Sigmoid colon (tissue), 4 donors: ENCODE results near the gene GINS2.

Experiments used
- CTCF ChIP-seq, 4 experiments: fragments of 450-650 bp in 3 of 4; fragments of 200-600 bp in 1 of 4; IDR thresholded peaks; one replicate each; pipeline ENCODE4 v1.5.1; 2016 to 2019; ENCODE audit warnings: antibody characterized with exemption in 4 of 4, mild to moderate bottlenecking in 3 of 4, moderate library complexity in 2 of 4
- POLR2AphosphoS5 ChIP-seq, 4 donors: sonication (generic); formaldehyde crosslinking; IDR thresholded peaks; one replicate each; pipeline ENCODE4 v1.6.1; 2017; ENCODE audit warnings: antibody characterized with exemption in 4 of 4

GRCh38 chr16:85687651-85688471, 893 bp downstream of the GINS2 start:
- TF ChIP-seq CTCF (IDR thresholded peaks at IDR 0.05) (no peak), POLR2AphosphoS5 (IDR thresholded peaks at IDR 0.05) (no peak)
